ENCODE results near the gene NEK3.
"Not testable (repeated sequence)": the region's sequence is repeated elsewhere in the genome, so short reads cannot be mapped to it uniquely, and the experiment has no call there.

NEK3 gene

GRCh38 chr13:52109116-52109670 is 50.2 kb downstream of the NEK3 start:
- DNase-seq: no peak

DNA sequence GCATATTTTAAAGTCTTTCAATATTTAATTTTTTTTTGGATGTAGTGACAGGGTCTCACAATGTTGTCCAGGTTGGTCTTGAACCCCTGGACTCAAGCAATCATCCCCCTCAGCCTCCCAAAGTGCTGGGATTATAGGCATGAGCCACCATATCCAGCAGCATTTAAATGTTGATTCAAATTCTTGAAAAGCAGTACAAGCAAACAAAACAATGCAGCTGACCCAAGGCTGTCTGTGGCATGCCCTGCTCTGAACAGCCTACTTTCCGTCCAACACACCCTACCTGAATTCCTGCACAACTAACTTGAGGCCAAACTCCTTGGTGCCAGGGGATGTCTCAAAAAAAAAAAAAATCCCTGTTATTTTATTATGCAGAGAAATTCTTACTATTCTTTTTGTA is 53.6 kb downstream of the NEK3 start:
- DNase-seq: no peak

- DNase-seq: no peak
These were observed 54.8 kb downstream of the NEK3 start for GRCh38 chr13:52104624-52105023.

DNA sequence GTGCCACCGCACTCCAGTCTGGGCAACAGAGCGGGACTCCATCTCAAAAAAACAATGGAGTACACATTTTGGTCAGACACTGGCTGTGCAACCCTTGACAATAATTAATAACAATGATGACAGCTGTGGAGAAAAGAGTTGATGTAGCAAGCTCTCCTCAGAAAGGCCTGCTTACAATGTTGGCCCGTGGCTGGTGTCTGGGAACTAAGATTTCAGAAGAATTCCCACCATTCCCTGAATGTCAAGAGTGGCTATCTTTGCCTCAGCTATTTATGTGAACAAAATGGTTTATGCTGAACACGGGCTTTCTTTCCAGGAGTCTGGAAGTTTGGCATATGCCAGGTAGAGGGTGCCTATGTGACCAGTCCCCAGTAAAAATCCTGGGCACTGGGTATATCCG is 56.0 kb downstream of the NEK3 start:
- DNase-seq: no peak

DNA sequence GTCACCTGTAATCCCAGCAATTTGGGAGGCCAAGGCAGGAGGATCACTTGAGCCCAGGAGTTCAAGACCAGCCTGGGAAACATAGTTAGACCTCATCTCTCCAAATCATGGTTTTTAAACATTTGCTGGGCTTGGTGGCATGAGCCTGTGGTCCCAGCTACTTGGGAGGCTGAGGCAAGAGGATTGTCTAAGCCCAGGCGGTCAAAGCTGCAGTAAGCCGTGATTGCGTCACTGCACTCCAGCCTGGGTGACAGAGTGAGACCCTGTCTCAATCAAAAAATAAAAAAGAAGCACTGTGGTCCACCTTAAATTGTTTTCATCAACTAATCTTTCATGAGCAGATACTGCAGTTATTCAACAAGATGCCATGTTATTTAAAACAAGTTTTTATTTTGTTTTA is 57.0 kb downstream of the NEK3 start:
- not testable (repeated sequence) for DNase-seq

GRCh38 chr13:52097197-52097596 is 62.2 kb downstream of the NEK3 start:
- DNase-seq: no peak

DNA sequence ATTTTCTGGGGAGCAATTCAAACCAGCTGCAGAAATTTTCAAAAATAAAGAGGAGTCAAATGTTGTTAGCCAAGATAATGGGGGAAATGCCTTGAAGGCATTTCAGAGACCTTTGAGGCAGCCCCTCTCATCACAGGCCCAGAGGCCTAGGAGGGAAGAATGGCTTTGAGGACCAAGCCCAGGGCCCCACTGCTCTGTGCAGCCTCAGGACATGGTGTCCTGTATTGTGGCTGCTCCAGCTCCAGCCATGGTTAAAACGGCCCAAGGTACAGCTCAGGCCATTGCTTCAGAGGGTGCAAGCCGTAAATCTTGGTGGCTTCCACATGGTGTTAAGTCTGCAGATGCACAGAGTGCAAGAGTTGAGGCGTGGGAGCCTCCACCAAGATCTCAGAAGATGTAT is 62.6 kb downstream of the NEK3 start:
- no peak for DNase-seq

DNA sequence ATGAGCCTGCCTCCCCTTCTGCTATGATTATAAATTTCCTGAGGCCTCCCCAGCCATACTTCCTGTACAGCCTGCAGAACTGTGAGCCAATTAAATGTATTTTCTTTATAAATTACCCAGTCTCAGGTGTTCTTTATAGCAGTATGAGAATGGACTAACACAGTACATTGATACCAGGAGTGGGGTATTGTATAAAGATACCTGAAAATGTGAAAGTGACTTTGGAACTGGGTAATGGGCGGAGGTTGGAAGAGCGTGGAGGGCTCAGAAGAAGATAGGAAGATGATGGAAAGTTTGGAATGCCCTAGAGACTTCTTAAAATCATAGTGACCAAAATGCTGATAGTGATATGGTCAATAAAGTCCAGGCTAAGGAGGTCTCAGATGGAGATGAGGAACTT is 63.3 kb downstream of the NEK3 start:
- no peak for DNase-seq

DNA sequence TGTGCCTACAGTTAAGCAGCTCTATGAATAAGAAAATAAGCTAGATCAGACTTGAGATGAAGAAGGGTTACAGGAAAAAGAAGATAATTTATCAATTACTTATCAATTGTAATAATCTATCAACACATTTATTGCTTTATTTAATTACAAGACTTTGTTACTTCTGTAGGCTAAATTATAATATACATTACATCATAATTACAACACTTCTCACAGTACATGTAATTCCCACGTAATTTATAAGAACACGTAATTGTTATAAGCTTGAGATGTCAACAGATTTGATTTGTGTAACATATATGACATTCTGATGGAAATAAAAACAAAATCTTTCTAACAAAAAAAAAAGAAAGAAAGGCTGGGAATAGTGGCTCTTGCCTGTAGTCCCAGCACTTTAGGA is 67.3 kb downstream of the NEK3 start:
- DNase-seq: no peak

DNA sequence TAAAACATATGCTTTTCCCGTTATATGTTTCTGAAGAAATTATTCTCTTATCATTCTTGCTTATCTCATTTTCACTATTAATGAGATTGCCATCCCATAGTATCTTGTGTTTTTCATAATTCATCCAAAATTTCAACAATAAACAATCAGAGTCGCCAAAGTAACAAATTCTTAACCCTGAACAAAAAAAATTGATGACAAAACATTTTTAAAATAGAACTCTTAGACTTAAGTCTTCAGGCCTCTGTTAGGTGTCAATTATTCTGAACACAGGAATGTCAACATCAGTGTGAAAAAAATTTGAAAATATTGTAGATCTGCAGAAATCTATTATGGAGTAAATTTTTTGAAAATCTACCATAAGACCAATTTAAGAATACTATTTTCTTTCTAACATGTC is 67.9 kb downstream of the NEK3 start:
- DNase-seq: no peak

- no peak for DNase-seq
These were observed 74.0 kb downstream of the NEK3 start for GRCh38 chr13:52085421-52085820.

- DNase-seq: not testable (repeated sequence)
These were observed 74.4 kb downstream of the NEK3 start for GRCh38 chr13:52084981-52085380.

Measured in NCI-H2107 (cell line).